GM23338 (cell line): ENCODE measurements around the gene FOXP1. TPM values are rescaled to one million over a fixed set of nuclear protein-coding genes. Genes with fewer than 3 reads are reported as not detected.

Source experiments
- ATAC-seq: fragments of 200-7000 bp; cut with Tn5 transposase; 3 replicates; pipeline ENCODE4 v1.9.1; 2020
- DNase-seq: peaks from one replicate; pipeline ENCODE4 v3.0.0-alpha.2; 2015; ENCODE audit warnings: low spot score
- H2AFZ ChIP-seq: fragments of 200-600 bp; sonication (generic); 2 replicates; pipeline ENCODE4 v1.8.0; 2016; ENCODE audit warnings: antibody characterized with exemption, mild to moderate bottlenecking, moderate library complexity
- H3F3A ChIP-seq: fragments of 200-600 bp; sonication (generic); replicated peaks from 2 replicates; pipeline ENCODE4 v1.8.0; 2017; ENCODE audit warnings: antibody characterized with exemption, mixed run types, low read depth
- H3K27ac ChIP-seq: fragments of 200-600 bp; sonication (generic); 2 replicates; pipeline ENCODE4 v1.6.1; 2016; ENCODE audit warnings: low read depth
- H3K27me3 ChIP-seq: fragments of 200-600 bp; sonication (generic); 2 replicates; pipeline ENCODE4 v1.8.0; 2016; ENCODE audit warnings: mild to moderate bottlenecking, mixed run types, moderate library complexity; ENCODE audit not compliant: insufficient read depth
- H3K36me3 ChIP-seq: fragments of 200-600 bp; sonication (generic); 2 replicates; pipeline ENCODE4 v1.8.0; 2016; ENCODE audit warnings: mild to moderate bottlenecking; ENCODE audit not compliant: insufficient read depth
- H3K4me1 ChIP-seq: fragments of 200-600 bp; sonication (generic); 2 replicates; pipeline ENCODE4 v1.8.0; 2016; ENCODE audit warnings: mild to moderate bottlenecking, moderate library complexity; ENCODE audit not compliant: insufficient read depth
- H3K4me2 ChIP-seq: fragments of 200-600 bp; sonication (generic); 2 replicates; pipeline ENCODE4 v1.7.1; 2017; ENCODE audit warnings: mixed run types
- H3K4me3 ChIP-seq: fragments of 200-600 bp; sonication (generic); 2 replicates; pipeline ENCODE4 v1.6.1; 2016; ENCODE audit warnings: mixed run types
- H3K79me2 ChIP-seq: fragments of 200-600 bp; sonication (generic); replicated peaks from 2 replicates; pipeline ENCODE4 v1.8.0; 2017; ENCODE audit warnings: mild to moderate bottlenecking; ENCODE audit not compliant: insufficient read depth
- H3K9me2 ChIP-seq: fragments of 200-600 bp; sonication (generic); 2 replicates; pipeline ENCODE4 v1.8.0; 2017; ENCODE audit not compliant: insufficient read depth
- H4K20me1 ChIP-seq: fragments of 200-600 bp; sonication (generic); replicated peaks from 2 replicates; pipeline ENCODE4 v1.8.0; 2017; ENCODE audit warnings: mild to moderate bottlenecking; ENCODE audit not compliant: insufficient read depth
- H3K27ac Mint-ChIP-seq: 2 replicates; pipeline ENCODE4 v1.8.0; 2020; ENCODE audit warnings: inconsistent platforms, mild to moderate bottlenecking, moderate library complexity, mixed read lengths
- H3K27me3 Mint-ChIP-seq: 3 replicates; pipeline ENCODE4 v1.8.0; 2022; ENCODE audit warnings: low read depth, mild to moderate bottlenecking, moderate library complexity, mixed read lengths, inconsistent platforms; ENCODE audit not compliant: insufficient read depth, poor library complexity
- H3K36me3 Mint-ChIP-seq: 3 replicates; pipeline ENCODE4 v1.8.0; 2021; ENCODE audit warnings: low read depth, mild to moderate bottlenecking, inconsistent platforms, moderate library complexity, mixed read lengths
- H3K4me1 Mint-ChIP-seq: 3 replicates; pipeline ENCODE4 v1.8.0; 2020; ENCODE audit warnings: mild to moderate bottlenecking, inconsistent platforms, mixed read lengths
- H3K4me3 Mint-ChIP-seq: 3 replicates; pipeline ENCODE4 v1.8.0; 2021; ENCODE audit warnings: moderate library complexity, mild to moderate bottlenecking, inconsistent platforms, mixed read lengths
- H3K9me3 Mint-ChIP-seq: 3 replicates; pipeline ENCODE4 v1.8.0; 2020; ENCODE audit warnings: moderate library complexity, mild to moderate bottlenecking, inconsistent platforms, mixed read lengths
- CREB1 ChIP-seq: fragments of 250-450 bp; sonication (Bioruptor Pico); IDR thresholded peaks from 2 replicates; pipeline ENCODE4 v1.5.0; 2020; ENCODE audit warnings: low read depth, mild to moderate bottlenecking, moderate library complexity
- EZH2 ChIP-seq: fragments of 200-600 bp; sonication (generic); IDR thresholded peaks from one replicate; pipeline ENCODE4 v1.8.0; 2017; ENCODE audit warnings: antibody characterized with exemption, mild to moderate bottlenecking, low read depth; ENCODE audit not compliant: unreplicated experiment
- EZH2phosphoT487 ChIP-seq: fragments of 200-600 bp; sonication (generic); IDR thresholded peaks from one replicate; pipeline ENCODE4 v1.8.1; 2018; ENCODE audit warnings: antibody characterized with exemption; ENCODE audit not compliant: unreplicated experiment
- JUNB ChIP-seq: IDR thresholded peaks from one replicate; pipeline ENCODE4 v1.6.1; 2016; ENCODE audit warnings: antibody characterized with exemption; ENCODE audit not compliant: unreplicated experiment
- NANOG ChIP-seq: IDR thresholded peaks from 2 replicates; pipeline ENCODE4 v1.6.1; 2016; ENCODE audit warnings: antibody characterized with exemption, borderline replicate concordance
- POLR2AphosphoS5 ChIP-seq: IDR thresholded peaks from 2 replicates; pipeline ENCODE4 v1.6.1; 2016; ENCODE audit warnings: antibody characterized with exemption, low read depth
- STAT1 ChIP-seq: IDR thresholded peaks from one replicate; pipeline ENCODE4 v1.6.1; 2016; ENCODE audit warnings: antibody characterized with exemption; ENCODE audit not compliant: unreplicated experiment
- ZNF114 ChIP-seq: fragments of 250-450 bp; sonication (Bioruptor Pico); IDR thresholded peaks from 2 replicates; pipeline ENCODE4 v1.5.0; 2020; ENCODE audit warnings: mild to moderate bottlenecking, moderate library complexity
- ZNF331 ChIP-seq: fragments of 250-450 bp; sonication (Bioruptor Pico); IDR thresholded peaks from 2 replicates; pipeline ENCODE4 v1.5.0; 2020; ENCODE audit warnings: low read depth, mild to moderate bottlenecking, moderate library complexity
- polyA plus RNA-seq: library from polyadenylated mRNA; unstranded; fragments of >200 nt; fragmentation: Nextera tagmentation; extraction: Ambion mirVana; gene quantifications from 2 replicates; pipeline ENCODE4 v1.2.1, GENCODE V29; 2016
- total RNA-seq: library from RNA; depleted of rRNA; stranded (reverse); fragments of >200 nt; shearing (Covaris generic); gene quantifications from 2 replicates; pipeline ENCODE4 v1.2.3, GENCODE V29; 2014
- TF ChIP-seq, protein P1 (sequence below): IDR thresholded peaks from one replicate; pipeline ENCODE4 v1.6.1; 2018; ENCODE audit warnings: antibody characterized with exemption; ENCODE audit not compliant: unreplicated experiment
- TF ChIP-seq, protein P2 (sequence below): IDR thresholded peaks from 2 replicates; pipeline ENCODE4 v1.6.1; 2016; ENCODE audit warnings: antibody characterized with exemption

The FOXP1 gene
- total and polyA plus RNA-seq, 2 experiments from 2014 or later = 32.9 to 35.5 TPM

DNA sequence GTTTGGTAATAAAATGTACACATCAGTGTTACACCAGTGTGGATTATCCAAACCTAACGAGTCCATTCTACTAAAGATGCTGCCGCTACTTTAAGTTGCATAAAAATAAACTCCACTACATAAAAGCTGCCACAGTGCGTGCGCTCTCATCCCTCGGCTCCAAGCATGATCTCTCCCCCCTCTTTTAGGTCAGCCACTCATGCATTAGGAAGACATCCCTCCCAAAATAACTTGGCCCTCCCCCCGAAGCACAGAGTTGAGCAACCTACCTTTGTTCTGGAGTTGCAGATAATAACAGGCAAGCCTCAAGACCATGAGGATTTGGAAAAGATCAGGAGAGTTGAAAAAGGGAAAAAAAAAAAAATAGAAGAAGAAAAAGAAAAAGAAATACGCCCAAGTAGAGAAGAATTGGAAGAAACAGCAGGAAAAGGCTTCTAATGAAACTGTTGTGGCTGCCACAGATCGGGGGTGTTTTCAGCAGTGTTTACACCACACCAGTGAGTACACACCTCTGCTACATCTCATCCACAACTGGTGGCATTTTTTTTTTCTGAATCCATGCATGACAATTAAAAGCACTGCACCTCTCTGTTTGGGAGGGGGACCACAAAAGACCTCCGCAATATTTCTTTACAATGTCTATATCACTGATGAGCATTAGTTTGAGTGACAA, 339.2 kb downstream of the FOXP1 start:
- peak overlapping the region; percentile 75; the same call in 1 of the 2 replicates for H3K27ac ChIP-seq
- Mint-ChIP-seq H3K27ac (peak overlapping the region; percentile 83), H3K27me3 (peaks cover 2% of the 10 kb centered on the region), H3K4me3 (peak overlapping the region; percentile 44), H3K9me3 (no peaks in the 10 kb centered on the region), H3K4me1 (peaks cover 68% of the 10 kb centered on the region), H3K36me3 (no peaks in the 10 kb centered on the region)
- no peaks in the 10 kb centered on the region for H3F3A ChIP-seq
- TF ChIP-seq, protein P1, sequence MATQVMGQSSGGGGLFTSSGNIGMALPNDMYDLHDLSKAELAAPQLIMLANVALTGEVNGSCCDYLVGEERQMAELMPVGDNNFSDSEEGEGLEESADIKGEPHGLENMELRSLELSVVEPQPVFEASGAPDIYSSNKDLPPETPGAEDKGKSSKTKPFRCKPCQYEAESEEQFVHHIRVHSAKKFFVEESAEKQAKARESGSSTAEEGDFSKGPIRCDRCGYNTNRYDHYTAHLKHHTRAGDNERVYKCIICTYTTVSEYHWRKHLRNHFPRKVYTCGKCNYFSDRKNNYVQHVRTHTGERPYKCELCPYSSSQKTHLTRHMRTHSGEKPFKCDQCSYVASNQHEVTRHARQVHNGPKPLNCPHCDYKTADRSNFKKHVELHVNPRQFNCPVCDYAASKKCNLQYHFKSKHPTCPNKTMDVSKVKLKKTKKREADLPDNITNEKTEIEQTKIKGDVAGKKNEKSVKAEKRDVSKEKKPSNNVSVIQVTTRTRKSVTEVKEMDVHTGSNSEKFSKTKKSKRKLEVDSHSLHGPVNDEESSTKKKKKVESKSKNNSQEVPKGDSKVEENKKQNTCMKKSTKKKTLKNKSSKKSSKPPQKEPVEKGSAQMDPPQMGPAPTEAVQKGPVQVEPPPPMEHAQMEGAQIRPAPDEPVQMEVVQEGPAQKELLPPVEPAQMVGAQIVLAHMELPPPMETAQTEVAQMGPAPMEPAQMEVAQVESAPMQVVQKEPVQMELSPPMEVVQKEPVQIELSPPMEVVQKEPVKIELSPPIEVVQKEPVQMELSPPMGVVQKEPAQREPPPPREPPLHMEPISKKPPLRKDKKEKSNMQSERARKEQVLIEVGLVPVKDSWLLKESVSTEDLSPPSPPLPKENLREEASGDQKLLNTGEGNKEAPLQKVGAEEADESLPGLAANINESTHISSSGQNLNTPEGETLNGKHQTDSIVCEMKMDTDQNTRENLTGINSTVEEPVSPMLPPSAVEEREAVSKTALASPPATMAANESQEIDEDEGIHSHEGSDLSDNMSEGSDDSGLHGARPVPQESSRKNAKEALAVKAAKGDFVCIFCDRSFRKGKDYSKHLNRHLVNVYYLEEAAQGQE = no peak
- no peak for TF ChIP-seq NANOG
- TF ChIP-seq ZNF331 (CRISPR knock-in tag) = no peak
- no peak for TF ChIP-seq CREB1
- no peak for TF ChIP-seq POLR2AphosphoS5
- TF ChIP-seq EZH2phosphoT487 = no peak
- no peak for TF ChIP-seq EZH2
- TF ChIP-seq JUNB = no peak
- no peaks in the 10 kb centered on the region for H3K9me2 ChIP-seq
- peaks cover 5% of the 10 kb centered on the region for H3K79me2 ChIP-seq
- DNase-seq (no peak), ATAC-seq (peak; percentile 12; the same call in 2 of the 3 replicates)
- no peaks in the 10 kb centered on the region for H4K20me1 ChIP-seq
- peak overlapping the region; percentile 71 for H3K4me2 ChIP-seq
- no peak overlapping the region for H2AFZ ChIP-seq
- H3K27me3 ChIP-seq = no peaks in the 10 kb centered on the region
- H3K4me1 ChIP-seq = peaks cover 56% of the 10 kb centered on the region
- peak overlapping the region; percentile 28 for H3K4me3 ChIP-seq
- H3K36me3 ChIP-seq = no peaks in the 10 kb centered on the region

DNA sequence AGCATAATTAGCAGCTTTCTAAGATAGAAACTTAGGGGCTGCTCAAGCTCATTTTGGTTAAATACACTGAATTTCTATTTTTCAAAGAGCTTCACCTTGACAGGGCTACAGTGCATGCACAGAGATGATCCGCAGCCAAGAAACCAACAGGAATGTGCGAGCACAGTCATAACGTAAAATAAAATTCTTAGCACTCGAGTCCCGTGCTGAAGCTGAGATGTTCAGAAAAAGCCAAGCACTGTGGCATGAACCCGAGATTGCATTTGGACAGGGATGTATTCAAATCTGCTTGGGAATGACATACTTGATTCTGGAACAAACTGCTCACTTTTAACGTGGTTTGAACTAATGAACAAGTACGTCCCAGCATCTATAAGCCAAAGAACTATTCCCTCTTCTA, 340.3 kb downstream of the FOXP1 start:
- no peaks in the 10 kb centered on the region for H3K36me3 Mint-ChIP-seq
- Histone ChIP-seq H3F3A (no peaks in the 10 kb centered on the region), H2AFZ (no peak overlapping the region), H4K20me1 (no peaks in the 10 kb centered on the region), H3K36me3 (no peaks in the 10 kb centered on the region), H3K79me2 (peaks cover 6% of the 10 kb centered on the region), H3K4me1 (peaks cover 56% of the 10 kb centered on the region), H3K27me3 (no peaks in the 10 kb centered on the region), H3K9me2 (no peaks in the 10 kb centered on the region), H3K4me2 (no peak overlapping the region; the same call in 1 of the 2 replicates), H3K4me3 (no peak overlapping the region), H3K27ac (0 out of 2 replicates have a peak overlapping the region, but pooled peaks have one; percentile 75)
- peak overlapping the region; percentile 42 for H3K27ac Mint-ChIP-seq
- H3K4me1 Mint-ChIP-seq = peaks cover 72% of the 10 kb centered on the region
- ATAC-seq (no peak), DNase-seq (no peak)
- no peaks in the 10 kb centered on the region for H3K9me3 Mint-ChIP-seq
- no peak overlapping the region for H3K4me3 Mint-ChIP-seq
- peaks cover 2% of the 10 kb centered on the region for H3K27me3 Mint-ChIP-seq
- no peak for TF ChIP-seq NANOG
- TF ChIP-seq STAT1 = no peak
- TF ChIP-seq EZH2 = no peak
- no peak for TF ChIP-seq ZNF114
- no peak for TF ChIP-seq POLR2AphosphoS5
- TF ChIP-seq, protein P1 = no peak
- TF ChIP-seq, protein P2, sequence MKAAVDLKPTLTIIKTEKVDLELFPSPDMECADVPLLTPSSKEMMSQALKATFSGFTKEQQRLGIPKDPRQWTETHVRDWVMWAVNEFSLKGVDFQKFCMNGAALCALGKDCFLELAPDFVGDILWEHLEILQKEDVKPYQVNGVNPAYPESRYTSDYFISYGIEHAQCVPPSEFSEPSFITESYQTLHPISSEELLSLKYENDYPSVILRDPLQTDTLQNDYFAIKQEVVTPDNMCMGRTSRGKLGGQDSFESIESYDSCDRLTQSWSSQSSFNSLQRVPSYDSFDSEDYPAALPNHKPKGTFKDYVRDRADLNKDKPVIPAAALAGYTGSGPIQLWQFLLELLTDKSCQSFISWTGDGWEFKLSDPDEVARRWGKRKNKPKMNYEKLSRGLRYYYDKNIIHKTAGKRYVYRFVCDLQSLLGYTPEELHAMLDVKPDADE = no peak
- TF ChIP-seq EZH2phosphoT487 = no peak
